SK-N-MC (cell line): Measurements from ENCODE around the gene CELSR1.

Experiments
- DNase-seq: peaks from one replicate; pipeline ENCODE4 v3.0.0-alpha.2; 2011; ENCODE audit warnings: low read depth, low spot score
- H3K27ac ChIP-seq: fragments of 200-600 bp; sonication (generic); 2 replicates; pipeline ENCODE4 v1.5.1; 2016; ENCODE audit warnings: mixed run types
- H3K36me3 ChIP-seq: fragments of 200-600 bp; sonication (generic); 2 replicates; pipeline ENCODE4 v1.6.1; 2017; ENCODE audit warnings: antibody characterized with exemption, low read length, mixed read lengths; ENCODE audit not compliant: insufficient read depth
- H3K4me3 ChIP-seq: fragments of 200-600 bp; sonication (generic); 2 replicates; pipeline ENCODE4 v1.5.1; 2016
- H3K9ac ChIP-seq: fragments of 200-600 bp; sonication (generic); 2 replicates; pipeline ENCODE4 v1.8.0; 2017; ENCODE audit warnings: mixed run types, mixed read lengths; ENCODE audit not compliant: insufficient read length
- H3K9me3 ChIP-seq: fragments of 200-600 bp; sonication (generic); 2 replicates; pipeline ENCODE4 v1.6.1; 2017; ENCODE audit warnings: low read depth, mild to moderate bottlenecking, antibody characterized with exemption, low read length, moderate library complexity, mixed read lengths
- EZH2 ChIP-seq: fragments of 200-600 bp; sonication (generic); IDR thresholded peaks from one replicate; pipeline ENCODE4 v1.6.1; 2017; ENCODE audit warnings: antibody characterized with exemption
- FOXP2 ChIP-seq: optimal IDR thresholded peaks from 2 replicates; pipeline ENCODE3; 2011; ENCODE audit warnings: mild to moderate bottlenecking, moderate library complexity; ENCODE audit not compliant: insufficient read depth; ENCODE audit errors: extremely low read length, control extremely low read depth
- POLR2AphosphoS5 ChIP-seq: IDR thresholded peaks from 2 replicates; pipeline ENCODE4 v1.6.1; 2012; ENCODE audit warnings: mild to moderate bottlenecking, low read depth, low read length, borderline replicate concordance

Gene CELSR1

DNA sequence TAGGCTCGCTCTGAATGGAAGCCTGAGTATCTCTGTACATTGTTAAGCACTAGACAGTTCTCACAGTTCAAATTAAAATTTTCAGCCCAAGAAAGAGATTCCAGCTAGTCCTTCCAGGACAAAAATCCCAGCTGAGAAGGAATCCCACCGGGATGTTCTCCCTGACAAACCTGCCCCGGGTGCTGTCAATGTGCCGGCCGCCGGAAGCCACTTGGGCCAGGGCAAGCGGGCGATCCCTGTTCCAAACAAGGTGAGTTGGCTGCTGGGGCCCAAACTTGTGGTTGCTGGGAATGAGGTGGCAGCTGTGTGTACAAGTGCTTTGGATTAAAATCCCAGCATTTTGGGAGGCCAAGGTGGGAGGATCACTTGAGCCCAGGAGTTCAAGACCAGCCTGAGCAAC is 225.4 kb downstream of the CELSR1 start:
- H3K9ac ChIP-seq, result no peak overlapping the region
- no peak overlapping the region for H3K4me3 ChIP-seq
- TF ChIP-seq FOXP2 (no peak), EZH2 (no peak), POLR2AphosphoS5 (no peak)
- H3K9me3 ChIP-seq, result no peaks in the 10 kb centered on the region
- DNase-seq, result no peak
- H3K36me3 ChIP-seq, result peaks cover 70% of the 10 kb centered on the region
- no peak overlapping the region for H3K27ac ChIP-seq
